IPS-11a (cell line): ENCODE results near the gene GNG12.

Source experiments
- H3K4me3 ChIP-seq: one replicate; pipeline ENCODE4 v1.5.1; 2013; ENCODE audit warnings: low read depth, low read length, control low read depth

The GNG12 gene

DNA sequence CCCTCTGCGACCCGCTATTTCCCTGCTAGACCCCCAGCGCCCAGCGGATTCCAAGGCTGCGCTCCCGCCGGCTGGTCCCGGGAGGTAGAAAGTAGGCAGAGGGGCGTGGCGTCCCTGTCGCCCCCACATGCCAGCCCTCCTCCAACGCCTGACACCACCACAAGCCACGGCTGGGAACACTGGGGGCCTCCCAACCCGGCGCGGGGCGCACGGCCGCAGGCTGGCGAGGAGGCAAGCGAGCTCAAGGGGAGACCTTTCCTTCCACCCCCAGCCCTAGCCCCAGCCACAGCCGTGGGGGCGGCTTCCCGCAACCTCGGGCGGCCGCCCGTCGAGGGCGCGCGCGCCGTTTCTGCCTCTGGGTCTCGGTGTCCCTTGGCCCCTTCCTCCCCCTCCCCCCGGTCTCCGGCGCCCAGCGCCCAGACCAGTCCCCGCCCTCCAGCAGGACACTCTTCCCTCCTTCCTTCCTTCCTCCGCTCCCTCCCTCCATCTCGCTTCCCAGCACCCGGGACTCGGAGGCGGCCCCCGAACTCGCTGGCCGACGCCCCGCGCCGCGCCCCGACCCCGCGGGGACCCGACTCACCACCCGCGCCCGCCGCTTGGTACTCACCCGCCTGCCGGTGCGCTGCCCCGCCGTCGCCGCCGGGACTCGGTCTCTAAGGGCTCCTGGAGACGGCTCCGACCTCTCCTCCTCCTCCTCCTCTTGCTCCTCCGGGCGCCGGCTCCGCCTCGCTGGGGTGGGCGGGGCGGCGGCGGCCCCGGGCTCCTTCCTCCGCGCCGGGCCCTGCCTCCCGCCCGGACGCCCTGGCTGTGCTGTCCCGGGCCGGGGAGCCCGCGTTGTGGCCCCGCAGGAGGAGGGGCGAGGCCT is at the start of gene GNG12:
Gene GNG12, minus strand, starts transcription at position 731 of the 865 bp plus-strand sequence. CDS start 125,781 bp downstream, outside the sequence.
- peak within 1 kb of the TSS; percentile 76 for H3K4me3 ChIP-seq

DNA sequence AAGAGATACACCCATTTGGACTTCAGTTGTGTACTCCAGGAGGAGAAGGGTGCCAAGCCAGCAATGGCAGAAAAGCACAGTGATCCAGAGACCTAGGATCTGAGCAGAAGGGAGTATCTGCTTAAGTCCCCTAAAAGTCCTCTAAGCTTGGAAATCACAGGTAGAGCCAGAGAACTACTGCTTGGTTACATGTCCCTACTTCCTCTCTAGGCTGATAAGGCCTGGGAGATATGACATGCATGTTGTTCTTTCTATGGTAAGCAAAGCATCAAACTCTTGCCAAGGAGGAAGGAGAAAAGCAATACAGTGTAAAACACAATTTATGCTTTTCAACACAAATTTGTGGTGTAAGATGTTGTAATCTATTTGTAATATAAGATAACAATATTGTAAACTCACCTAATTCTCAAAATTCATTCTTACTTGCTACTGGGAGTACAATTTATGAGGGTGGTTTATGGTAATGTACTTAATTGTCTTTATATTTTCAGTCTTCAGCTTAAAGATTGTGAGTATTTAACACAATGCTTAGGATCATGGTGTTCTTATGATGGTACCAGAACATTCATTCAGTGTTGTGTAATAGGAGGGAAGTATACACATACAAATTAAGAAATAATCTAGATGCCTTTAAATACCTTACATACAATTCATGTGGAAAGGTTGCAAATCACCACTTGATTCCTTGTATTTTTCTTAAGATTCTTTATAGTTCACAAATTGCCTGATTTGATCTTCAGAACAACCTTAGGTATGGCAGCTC is 49.1 kb upstream of the GNG12 start:
- no peak overlapping the region for H3K4me3 ChIP-seq

DNA sequence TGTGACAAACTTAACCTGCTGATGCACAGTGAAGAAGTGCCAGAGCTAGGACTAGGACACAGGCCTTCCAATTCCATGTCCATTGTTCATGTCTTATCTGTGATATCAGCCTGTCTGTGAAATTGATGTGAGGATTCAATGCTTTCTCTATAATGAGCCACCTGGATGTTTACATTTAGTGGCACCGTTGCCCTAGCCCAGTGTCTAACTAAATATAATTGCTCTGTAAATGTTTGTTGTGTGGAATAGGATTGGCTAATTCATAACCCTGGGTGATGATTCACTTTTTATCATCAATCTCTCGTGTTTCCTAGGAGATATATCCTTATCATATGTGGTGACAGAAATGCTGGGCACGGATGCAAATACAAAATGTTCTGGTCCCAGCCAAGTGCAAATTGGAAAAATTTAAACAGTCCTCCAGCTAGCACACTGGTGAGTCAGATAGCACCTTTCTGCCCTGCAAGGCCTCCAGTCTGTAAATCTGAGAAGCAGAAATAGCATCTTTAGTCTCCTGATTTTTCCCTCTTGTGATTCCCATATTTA is 46.9 kb upstream of the GNG12 start:
- no peak overlapping the region for H3K4me3 ChIP-seq

- no peak overlapping the region for H3K4me3 ChIP-seq
Observed at GRCh38 chr1:67879485-67879884, 46.2 kb upstream of the GNG12 start.

- H3K4me3 ChIP-seq, result no peak overlapping the region
Observed at GRCh38 chr1:67874501-67875111, 41.3 kb upstream of the GNG12 start.

GRCh38 chr1:67869233-67869632 is 36.0 kb upstream of the GNG12 start:
- no peak overlapping the region for H3K4me3 ChIP-seq

GRCh38 chr1:67863637-67864036 is 30.4 kb upstream of the GNG12 start:
- no peak overlapping the region for H3K4me3 ChIP-seq

GRCh38 chr1:67862685-67863084 is 29.4 kb upstream of the GNG12 start:
- H3K4me3 ChIP-seq, result no peak overlapping the region

DNA sequence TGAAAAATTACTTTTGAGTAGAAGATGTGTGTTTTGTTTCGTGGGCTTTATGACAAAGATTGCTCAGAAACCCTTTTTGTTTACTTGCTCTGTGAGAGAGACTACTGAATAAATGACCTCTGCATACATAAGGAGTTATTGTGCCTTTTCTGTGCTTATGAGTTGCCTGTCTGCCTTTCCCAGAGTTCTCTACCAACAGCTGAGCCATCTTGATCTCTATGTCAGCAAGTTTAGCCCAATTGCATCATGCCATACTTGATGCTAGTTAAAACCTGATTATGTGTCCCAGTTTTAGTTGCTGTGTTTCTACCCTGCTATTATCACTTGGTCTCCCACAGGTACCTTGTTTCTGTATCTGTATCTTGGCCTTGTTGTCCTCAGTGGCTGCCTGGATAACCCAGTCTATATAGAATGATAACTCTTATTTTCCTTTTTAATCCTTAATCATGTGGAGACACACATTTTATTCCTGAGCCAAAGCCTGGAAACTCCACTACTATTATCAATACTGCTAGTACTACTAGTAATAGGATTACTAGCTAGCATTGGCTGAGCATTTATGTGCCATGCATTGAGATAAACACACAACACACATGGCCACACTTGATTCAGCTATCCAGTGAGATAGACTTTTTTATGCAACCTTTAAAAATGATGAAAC is 28.7 kb upstream of the GNG12 start:
- H3K4me3 ChIP-seq, result no peak overlapping the region

DNA sequence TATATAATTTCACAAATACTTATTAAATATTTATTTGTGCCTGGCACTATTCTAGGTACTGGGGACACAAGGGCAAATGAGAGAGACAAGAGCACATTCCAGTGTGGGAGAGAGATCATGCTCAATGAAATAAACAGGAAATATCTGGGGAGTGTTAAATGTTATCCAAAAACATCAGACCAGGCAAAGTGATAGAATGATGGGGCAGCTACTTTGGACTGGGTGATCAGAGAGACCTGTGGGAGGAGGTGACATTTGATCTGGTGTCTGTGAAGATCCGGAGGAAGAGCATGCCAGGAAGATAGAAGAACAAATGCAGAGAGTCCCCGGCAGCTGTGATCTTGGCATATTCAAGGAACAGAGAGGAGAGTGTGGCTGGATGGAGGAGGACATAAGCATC is 27.5 kb upstream of the GNG12 start:
- no peak overlapping the region for H3K4me3 ChIP-seq

GRCh38 chr1:67856921-67857320 is 23.7 kb upstream of the GNG12 start:
- H3K4me3 ChIP-seq, result no peak overlapping the region

GRCh38 chr1:67855961-67856360 is 22.7 kb upstream of the GNG12 start:
- no peak overlapping the region for H3K4me3 ChIP-seq

GRCh38 chr1:67855444-67855843 is 22.2 kb upstream of the GNG12 start:
- H3K4me3 ChIP-seq, result no peak overlapping the region

DNA sequence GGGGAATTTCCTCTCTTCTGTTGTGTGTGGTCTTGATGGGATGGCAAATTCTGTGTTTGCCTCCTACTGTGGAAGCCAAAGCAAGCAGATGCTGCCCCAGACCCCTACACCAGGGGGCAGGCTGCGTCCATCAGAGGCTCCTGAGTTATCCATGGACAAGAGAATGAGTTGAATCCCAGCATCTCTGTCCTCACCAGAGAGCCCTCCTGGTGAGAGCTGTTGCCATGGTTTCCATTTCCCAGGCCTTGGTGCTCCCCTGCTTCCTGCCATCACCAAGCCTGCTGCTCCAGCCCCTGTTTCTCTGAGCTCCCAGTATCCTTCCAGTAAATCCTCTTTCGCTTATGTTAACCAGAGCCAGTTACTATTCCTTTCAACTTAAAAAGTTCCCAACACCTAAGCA is 20.4 kb upstream of the GNG12 start:
- H3K4me3 ChIP-seq, result no peak overlapping the region

DNA sequence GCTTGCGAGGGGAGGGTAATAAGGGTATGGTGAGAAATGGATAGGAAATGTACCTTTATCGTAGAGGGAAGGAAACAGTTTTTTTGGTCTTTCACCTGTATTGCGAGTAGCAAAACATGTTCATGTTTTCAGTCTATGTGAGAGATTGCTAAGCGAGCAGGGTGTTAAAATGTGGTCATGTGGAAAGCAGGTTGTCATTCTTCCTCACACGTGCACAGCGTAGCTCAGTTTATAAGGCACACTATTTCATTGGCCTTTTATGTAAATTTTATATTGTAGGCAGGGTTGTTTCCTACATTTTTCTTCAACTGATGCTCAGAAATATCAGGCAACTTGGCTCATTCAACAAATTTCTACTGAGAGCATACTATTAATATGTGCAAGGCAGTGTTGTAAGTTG is 18.5 kb upstream of the GNG12 start:
- H3K4me3 ChIP-seq, result no peak overlapping the region

GRCh38 chr1:67850611-67851075 is 17.4 kb upstream of the GNG12 start:
- no peak overlapping the region for H3K4me3 ChIP-seq

DNA sequence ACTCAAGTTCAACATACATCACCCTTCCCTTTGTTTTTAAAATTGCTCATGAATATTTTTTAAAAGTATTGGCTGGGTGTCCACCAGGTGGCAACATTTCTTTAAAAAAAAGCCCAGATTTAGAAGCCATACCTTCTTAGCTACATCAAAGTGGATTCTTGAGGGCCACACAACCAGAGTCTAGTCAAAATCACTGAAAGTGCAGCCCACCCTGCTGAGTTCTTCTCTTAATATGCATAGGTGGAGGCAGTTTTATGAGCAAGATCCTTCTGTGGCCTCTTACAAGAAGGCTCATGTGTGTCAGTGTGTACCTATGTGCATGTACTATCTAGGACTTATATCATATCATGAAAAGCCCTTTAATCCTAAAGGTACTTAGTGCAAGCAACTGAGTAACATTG is 16.9 kb upstream of the GNG12 start:
- H3K4me3 ChIP-seq, result no peak overlapping the region

DNA sequence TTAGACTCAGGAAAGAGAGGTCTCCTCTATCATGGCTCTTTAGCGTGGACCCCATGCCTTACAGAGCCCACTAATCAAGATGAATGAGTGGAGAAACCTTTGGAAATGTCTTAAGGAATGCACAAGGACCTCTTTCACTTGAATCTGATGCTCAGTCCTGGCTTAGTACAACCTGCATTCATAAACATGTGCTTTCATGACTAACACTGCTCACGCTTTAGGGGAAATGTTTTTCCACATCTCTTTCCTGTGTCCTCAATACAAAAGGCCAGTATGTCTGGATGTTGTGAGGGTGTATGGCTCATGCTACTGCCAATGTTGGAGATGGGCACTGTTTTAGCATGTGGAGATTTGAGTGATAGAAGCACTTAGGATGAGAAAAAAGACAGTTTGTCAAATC is 14.2 kb upstream of the GNG12 start:
- H3K4me3 ChIP-seq, result no peak overlapping the region

DNA sequence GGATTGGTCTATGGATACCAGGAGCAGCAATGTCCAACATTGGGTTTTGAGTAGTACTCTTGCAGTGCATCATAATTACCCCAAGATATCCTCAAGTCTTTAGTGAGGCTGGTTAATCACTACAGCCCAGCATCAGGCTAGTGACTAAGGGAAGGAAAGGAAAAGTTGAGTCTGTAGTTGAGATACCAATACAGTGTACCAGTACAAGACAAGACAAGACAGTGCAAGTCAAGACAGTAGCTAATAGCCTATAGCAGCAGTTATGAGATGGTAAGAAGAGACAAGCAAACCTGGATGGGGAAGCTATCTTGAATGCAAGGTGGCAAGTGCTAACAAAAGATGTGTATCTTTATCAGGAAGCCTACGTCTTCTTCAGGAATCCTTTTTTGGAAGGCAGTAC is 13.3 kb upstream of the GNG12 start:
- no peak overlapping the region for H3K4me3 ChIP-seq

GRCh38 chr1:67844988-67845387 is 11.7 kb upstream of the GNG12 start:
- no peak overlapping the region for H3K4me3 ChIP-seq

- H3K4me3 ChIP-seq, result no peak overlapping the region
Observed at GRCh38 chr1:67843746-67844145, 10.5 kb upstream of the GNG12 start.
